ENCODE results near the gene JMJD1C.
"Not testable (repeated sequence)": the region's sequence is repeated elsewhere in the genome, so short reads cannot be mapped to it uniquely, and the experiment has no call there.

Gene JMJD1C

DNA sequence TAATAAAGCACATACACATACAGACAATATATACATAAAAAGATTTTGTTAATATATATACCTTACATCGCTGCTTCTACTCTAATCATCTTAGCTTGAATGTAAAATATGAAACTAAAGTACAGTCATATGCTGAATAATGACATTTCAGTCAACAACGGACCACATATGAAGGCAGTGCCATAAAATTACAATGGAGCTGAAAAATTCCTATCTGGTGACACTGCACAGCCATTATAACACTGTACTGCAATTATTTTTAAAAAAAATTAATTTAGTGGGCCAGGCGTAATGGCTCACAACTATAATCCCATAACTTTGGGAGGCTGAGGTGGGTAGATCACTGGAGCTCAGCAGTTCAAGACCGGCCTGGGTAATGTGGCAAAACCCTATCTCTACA, 122.3 kb downstream of the JMJD1C start (continued):
- TF ChIP-seq, protein P1, sequence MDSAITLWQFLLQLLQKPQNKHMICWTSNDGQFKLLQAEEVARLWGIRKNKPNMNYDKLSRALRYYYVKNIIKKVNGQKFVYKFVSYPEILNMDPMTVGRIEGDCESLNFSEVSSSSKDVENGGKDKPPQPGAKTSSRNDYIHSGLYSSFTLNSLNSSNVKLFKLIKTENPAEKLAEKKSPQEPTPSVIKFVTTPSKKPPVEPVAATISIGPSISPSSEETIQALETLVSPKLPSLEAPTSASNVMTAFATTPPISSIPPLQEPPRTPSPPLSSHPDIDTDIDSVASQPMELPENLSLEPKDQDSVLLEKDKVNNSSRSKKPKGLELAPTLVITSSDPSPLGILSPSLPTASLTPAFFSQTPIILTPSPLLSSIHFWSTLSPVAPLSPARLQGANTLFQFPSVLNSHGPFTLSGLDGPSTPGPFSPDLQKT (IDR thresholded peaks at IDR 0.05; ENCODE audit: borderline replicate concordance, low read depth, low read length): no peak
- TF ChIP-seq ZNF571 (tag by site-specific recombination; IDR thresholded peaks at IDR 0.05) (no peak), PRDM6 (tag by site-specific recombination; IDR thresholded peaks at IDR 0.05) (no peak), PRDM1 (tag by site-specific recombination; IDR thresholded peaks at IDR 0.05) (no peak)

DNA sequence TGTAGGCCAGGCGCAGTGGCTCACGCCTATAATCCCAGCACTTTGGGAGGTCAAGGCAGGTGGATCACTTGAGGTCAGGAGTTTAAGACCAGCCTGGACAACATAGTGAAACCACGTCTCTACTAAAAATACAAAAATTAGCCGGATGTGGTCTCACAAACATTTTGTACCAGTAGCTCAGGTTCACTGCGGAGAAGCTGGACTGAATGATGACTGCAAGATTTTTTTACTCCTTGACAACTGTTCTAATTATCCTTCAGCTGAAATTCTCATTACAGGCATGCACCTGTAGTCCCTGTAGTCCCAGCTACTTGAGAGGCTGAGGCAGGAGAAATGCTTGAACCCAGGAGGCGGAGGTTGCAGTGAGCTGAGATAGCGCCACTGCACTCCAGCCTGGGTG, 126.1 kb downstream of the JMJD1C start:
- POLR2A ChIA-PET; H3K9me3 ChIP-seq (ENCODE audit: control insufficient read depth, insufficient read depth, low read depth, low read length); H3K4me1 ChIP-seq (ENCODE audit: control insufficient read depth, insufficient read depth, low read length); CTCF ChIA-PET; H3K4me3 ChIP-seq (ENCODE audit: low read depth, low read length); H3K27ac ChIP-seq (ENCODE audit: extremely low read depth, low read depth, low read length); H3K36me3 ChIP-seq (ENCODE audit: control insufficient read depth in 2 of 2, insufficient read depth in 1 of 2, low read length in 2 of 2): not testable (repeated sequence)

GRCh38 chr10:63337455-63338251, 128.1 kb downstream of the JMJD1C start:
- no peak overlapping the region for H3K4me3 ChIP-seq (ENCODE audit: low read depth, low read length)
- H3K4me1 ChIP-seq (ENCODE audit: control insufficient read depth, insufficient read depth, low read length): no peaks in the 10 kb centered on the region
- no peaks in the 10 kb centered on the region for H3K9me3 ChIP-seq (ENCODE audit: control insufficient read depth, insufficient read depth, low read depth, low read length)
- H3K36me3 ChIP-seq (ENCODE audit: control insufficient read depth in 2 of 2, insufficient read depth in 1 of 2, low read length in 2 of 2): peaks cover 0 to 5% of the 10 kb centered on the region in 2 experiments; a peak in 1 of 3 replicates
- TF ChIP-seq PRDM1 (tag by site-specific recombination; IDR thresholded peaks at IDR 0.05) (peak; percentile 58; the same call in 1 of the 2 replicates), ZNF639 (tag by site-specific recombination; IDR thresholded peaks at IDR 0.05) (no peak), PRDM6 (tag by site-specific recombination; IDR thresholded peaks at IDR 0.05) (peak; percentile 57), ZNF366 (tag by site-specific recombination; conservative IDR thresholded peaks at IDR 0.05) (peak; percentile 70)
- no peak overlapping the region for H3K27ac ChIP-seq (ENCODE audit: extremely low read depth, low read depth, low read length)
- CTCF ChIA-PET: interaction anchor here (0.9 kb wide), 1 partner anchor 168 kb away, joined by 5 read pairs; no protein-coding TSS in a partner anchor
- POLR2A ChIA-PET: no interaction called here

DNA sequence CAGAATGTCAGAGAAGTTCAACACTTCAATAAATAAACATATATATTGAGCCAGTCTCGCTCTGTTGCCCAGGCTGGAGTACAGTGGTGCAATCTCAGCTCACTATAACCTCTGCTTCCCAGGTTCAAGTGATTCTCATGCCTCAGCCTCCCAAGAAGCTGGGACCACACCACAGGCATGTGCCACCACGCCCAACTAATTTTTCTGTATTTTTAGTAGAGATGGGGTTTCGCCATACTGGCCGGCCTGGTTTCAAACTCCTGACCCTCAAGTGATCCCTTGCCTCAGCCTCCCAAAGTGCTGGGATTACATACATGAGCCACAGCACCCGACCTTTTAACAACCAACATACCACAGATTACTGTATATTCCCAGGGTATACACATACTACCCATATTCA, 134.2 kb downstream of the JMJD1C start:
- Histone ChIP-seq H3K4me1 (ENCODE audit: control insufficient read depth, insufficient read depth, low read length) (no peaks in the 10 kb centered on the region), H3K4me3 (ENCODE audit: low read depth, low read length) (no peak overlapping the region), H3K9me3 (ENCODE audit: control insufficient read depth, insufficient read depth, low read depth, low read length) (no peaks in the 10 kb centered on the region), H3K27ac (ENCODE audit: extremely low read depth, low read depth, low read length) (no peak overlapping the region), H3K36me3 (ENCODE audit: control insufficient read depth in 2 of 2, insufficient read depth in 1 of 2, low read length in 2 of 2) (peaks cover 0 to 5% of the 10 kb centered on the region in 2 experiments; a peak in 1 of 3 replicates)
- ChIA-PET CTCF (no interaction called here), POLR2A (no interaction called here)
- no peak for TF ChIP-seq ZNF596 (tag by site-specific recombination; IDR thresholded peaks at IDR 0.05)
- TF ChIP-seq ZNF324 (tag by site-specific recombination; IDR thresholded peaks at IDR 0.05): no peak
- no peak for TF ChIP-seq ZSCAN23 (tag by site-specific recombination; IDR thresholded peaks at IDR 0.05)
- TF ChIP-seq ZNF626 (tag by site-specific recombination; IDR thresholded peaks at IDR 0.05): no peak
- TF ChIP-seq ZNF174 (tag by site-specific recombination; IDR thresholded peaks at IDR 0.05): no peak
- TF ChIP-seq ZNF280C (tag by site-specific recombination; IDR thresholded peaks at IDR 0.05): no peak
- TF ChIP-seq, protein P2, sequence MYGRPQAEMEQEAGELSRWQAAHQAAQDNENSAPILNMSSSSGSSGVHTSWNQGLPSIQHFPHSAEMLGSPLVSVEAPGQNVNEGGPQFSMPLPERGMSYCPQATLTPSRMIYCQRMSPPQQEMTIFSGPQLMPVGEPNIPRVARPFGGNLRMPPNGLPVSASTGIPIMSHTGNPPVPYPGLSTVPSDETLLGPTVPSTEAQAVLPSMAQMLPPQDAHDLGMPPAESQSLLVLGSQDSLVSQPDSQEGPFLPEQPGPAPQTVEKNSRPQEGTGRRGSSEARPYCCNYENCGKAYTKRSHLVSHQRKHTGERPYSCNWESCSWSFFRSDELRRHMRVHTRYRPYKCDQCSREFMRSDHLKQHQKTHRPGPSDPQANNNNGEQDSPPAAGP (tag by site-specific recombination; IDR thresholded peaks at IDR 0.05): no peak
- TF ChIP-seq, protein P3, sequence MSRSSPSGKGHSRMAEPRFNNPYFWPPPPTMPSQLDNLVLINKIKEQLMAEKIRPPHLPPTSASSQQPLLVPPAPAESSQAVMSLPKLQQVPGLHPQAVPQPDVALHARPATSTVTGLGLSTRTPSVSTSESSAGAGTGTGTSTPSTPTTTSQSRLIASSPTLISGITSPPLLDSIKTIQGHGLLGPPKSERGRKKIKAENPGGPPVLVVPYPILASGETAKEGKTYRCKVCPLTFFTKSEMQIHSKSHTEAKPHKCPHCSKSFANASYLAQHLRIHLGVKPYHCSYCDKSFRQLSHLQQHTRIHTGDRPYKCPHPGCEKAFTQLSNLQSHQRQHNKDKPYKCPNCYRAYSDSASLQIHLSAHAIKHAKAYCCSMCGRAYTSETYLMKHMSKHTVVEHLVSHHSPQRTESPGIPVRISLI (tag by site-specific recombination; IDR thresholded peaks at IDR 0.05): no peak
- no peak for TF ChIP-seq ZNF660 (tag by site-specific recombination; IDR thresholded peaks at IDR 0.05)
- TF ChIP-seq ZBTB8A (tag by site-specific recombination; IDR thresholded peaks at IDR 0.05): no peak

Data from HEK293 (cell line).